HG02885 (cell line): ENCODE data around the gene SPP2.

Source experiments
- ATAC-seq: cut with Tn5 transposase; IDR thresholded peaks from one replicate; pipeline ENCODE4 v1.9.1; 2021; ENCODE audit warnings: mild to moderate bottlenecking; ENCODE audit not compliant: unreplicated experiment, poor library complexity

Gene SPP2, protein sequence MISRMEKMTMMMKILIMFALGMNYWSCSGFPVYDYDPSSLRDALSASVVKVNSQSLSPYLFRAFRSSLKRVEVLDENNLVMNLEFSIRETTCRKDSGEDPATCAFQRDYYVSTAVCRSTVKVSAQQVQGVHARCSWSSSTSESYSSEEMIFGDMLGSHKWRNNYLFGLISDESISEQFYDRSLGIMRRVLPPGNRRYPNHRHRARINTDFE

GRCh38 chr2:234050455-234051135 lies at the start of gene SPP2:
Gene SPP2 (plus strand): TSS chr2:234050702. CDS start chr2:234050787, 85 bp downstream.
- ATAC-seq = no peak

DNA sequence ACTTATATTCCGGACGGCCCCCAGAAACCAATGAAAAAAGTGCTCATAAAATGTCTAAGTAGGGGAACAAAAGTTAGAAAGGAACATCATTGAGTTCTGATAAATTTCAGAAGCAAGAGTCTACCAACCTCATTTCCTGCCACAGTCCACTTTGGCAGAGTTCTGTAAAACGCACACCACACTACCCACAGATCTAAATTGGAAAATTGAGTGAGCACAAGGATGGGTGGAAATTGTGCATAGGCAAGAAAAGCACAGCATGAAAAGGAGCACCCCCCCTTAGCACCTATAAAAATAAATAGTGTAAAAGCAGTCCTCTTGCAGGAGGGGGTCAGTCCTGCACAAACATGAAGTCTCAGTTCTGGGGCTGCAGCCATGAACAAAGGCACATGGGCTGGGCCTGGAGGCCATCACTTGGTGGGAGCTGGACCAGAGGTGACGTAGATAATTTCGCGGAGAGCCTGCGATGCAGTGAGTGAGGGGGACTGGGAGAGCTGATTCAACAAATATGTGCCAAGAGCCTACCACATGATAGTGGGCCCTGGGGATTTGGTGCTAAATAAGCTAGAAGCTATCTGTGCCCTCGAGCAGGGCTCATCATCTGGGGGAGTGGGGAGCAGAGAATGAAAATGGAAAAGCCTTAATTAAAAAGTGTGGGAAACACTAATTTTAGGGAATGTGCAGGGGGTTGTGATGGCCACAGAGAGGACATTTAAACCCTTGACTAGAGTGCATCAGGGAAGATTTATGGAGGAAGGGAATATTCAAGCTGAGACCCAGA lies 48.9 kb upstream of the SPP2 start:
- no peak for ATAC-seq

DNA sequence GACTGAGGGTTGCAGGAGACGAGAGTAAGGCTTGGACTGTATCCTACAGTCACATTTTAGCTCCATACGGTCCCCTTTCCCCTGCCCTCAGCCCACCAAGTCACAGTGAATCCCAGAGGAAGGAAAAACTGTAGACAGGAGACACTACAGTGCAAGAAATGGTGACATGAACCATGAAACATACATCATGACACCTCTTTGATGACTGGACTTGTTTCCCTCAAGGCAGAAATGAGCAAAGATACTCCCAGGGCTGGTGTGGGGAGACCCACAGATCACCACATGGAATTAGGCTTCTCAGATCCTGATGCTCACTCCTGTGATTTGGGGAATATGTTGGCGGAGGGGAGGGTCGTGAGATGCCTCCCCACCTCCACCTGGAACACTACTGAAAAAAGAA lies 48.2 kb upstream of the SPP2 start:
- no peak for ATAC-seq

DNA sequence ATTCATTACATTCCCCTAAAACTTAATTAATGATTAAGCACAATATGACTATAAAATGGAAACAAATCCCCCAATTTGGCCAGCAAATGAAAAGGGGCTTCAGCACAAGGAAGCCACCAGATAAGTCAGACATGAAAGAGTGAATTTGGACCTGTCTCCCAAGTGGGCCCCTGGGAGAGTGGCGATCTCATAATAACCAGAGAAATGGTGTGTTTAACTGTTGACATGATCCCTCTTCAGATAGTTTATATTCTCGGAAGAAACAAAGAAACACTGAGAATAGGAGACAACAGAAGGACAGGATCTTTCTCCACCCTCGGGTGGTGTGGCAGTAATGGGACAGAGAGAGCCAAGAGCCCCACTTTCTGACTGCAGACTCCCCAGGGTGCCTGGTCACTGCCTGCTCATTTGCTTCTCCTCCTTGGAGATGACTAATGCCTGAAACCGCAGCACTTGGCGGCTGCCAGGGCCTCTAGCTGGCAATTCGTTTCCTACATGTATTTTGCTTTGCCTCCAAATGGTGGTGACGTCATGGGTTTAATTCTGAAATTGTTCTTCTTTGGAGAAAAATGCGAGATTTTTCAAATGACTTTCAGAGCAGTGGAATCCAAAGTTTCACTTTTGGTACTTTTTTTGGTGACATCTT lies 46.4 kb upstream of the SPP2 start:
- ATAC-seq = no peak

DNA sequence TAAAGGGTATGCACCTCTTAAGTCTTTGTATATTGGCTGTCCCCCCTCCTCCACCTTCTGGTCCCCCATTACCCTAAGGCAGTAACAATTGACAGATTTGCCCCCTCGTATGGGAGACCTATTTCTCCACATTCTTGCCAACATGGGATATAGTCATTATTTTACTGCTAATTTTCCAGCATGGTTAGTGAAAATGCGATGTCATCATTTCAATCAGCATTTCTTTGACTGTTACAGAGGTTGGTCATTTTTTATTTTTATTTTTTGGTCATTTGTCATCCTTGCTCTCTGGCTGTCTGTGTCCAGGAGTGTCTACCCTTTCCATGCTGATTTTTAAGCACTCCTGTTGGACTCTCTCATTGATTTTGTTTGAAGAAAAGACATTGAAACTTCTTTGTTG lies 45.4 kb upstream of the SPP2 start:
- no peak for ATAC-seq

DNA sequence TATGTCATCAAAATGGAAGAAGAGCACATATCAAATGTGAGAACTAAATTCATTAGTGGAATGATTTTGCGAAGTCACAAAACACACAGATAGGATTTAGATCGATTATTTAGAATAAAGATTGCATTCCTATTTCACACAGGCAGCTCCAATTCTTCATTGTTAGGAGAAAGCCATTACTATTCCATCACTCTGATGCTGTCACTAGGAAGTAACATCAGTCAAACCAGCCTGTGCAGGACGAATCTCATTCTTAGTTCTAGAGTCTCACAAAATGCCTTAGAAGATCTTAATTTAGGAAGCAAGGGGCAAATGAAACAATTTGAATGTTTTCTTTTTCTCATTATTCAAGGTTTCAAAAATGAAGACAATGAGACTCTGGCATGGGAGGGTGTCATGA lies 44.0 kb upstream of the SPP2 start:
- no peak for ATAC-seq

GRCh38 chr2:234014427-234014826 lies 36.1 kb upstream of the SPP2 start:
- no peak for ATAC-seq

DNA sequence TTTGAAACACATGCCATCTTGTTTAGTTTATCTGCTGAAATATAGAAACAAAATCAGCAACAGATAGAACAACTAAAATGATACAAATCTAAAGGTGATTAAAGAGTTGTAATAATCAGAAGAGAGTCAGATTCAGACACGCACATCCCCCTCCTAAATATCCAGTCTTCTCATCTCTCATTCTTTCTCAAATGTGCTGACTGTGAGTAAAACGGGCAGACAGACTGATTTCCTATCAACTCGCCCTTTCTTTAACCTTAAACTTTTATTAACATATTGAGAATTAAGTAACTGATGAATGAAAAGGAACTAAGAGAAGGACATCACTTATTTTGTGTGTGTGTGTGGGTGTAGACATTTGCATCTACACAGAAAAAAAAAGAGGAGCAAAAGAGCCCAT lies 34.6 kb upstream of the SPP2 start:
- no peak for ATAC-seq

GRCh38 chr2:234019896-234020295 lies 30.6 kb upstream of the SPP2 start:
- ATAC-seq = no peak

DNA sequence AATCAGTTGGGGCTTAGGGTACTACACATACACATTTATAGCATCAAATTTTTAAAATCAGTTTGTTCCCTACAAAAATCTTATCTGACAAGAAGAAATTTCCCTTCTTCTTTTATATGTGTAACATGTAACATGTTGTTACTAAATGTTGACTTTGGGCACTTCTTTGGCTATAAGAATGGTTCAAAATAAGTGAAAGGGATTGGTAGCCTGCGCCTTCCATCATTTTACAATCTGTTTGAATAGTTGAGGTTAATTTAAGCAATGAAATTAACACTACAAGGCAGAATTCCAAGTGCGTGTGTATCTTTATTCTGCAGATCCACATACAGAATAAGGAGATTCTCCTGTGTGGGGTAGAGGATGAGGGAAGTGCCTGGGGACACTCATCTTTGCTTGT lies 30.2 kb upstream of the SPP2 start:
- ATAC-seq = no peak

DNA sequence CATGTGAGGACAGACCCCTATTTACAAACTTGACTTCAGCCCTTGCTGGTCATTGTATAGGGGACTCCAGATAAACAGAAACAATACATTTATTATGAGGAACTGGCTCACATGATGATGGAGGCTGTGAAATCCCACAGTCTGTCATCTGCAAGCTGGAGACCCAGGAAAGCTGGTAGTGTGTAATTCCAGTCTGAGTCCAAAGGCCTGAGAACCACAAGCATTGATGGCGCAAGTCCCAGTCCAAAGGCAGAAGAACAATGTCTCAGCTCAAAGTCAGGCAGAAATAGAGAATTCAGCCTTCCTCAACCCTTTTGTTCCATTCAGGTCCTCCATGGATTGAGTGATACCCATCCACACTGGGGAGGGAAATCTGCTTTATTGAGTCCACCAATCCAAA lies 28.1 kb upstream of the SPP2 start:
- no peak for ATAC-seq

DNA sequence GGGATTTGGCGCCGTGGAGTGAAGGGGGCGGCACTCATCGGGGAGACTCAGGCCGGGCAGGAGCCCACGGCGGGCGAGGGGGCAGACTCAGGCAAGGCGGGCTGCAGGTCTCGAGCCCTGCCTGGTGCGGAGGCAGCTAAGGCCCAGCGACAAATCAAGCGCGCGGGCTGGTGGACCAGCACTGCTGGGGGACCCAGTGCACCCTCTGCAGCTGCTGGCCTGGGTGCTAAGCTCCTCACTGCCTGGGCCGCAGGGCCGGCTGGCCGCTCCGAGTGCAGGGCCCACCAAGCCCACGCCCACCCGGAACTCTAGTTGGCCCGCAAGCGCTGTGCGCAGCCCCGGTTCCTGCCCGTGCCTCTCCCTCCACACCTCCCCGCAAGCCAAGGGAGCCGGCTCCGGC lies 26.2 kb upstream of the SPP2 start:
- no peak for ATAC-seq

DNA sequence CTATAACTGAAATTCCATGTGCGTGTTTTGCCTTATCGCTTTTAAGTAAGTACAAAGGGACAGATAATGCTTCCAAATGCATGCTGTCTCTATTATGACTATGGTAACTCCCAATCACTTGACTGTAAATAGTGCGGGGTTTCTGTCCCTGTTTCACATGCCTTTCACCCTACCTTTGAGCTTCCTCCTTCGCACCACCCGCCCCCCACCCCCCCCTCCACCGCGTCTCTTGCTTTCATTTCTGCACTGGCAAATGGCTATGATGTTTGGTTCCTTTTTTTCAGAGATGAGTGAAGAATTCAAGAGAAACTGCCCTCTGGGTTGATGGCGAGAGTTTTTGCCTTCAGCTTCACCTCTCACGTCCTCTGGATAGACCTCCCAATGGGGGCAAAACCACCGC lies 25.0 kb upstream of the SPP2 start:
- ATAC-seq = no peak

DNA sequence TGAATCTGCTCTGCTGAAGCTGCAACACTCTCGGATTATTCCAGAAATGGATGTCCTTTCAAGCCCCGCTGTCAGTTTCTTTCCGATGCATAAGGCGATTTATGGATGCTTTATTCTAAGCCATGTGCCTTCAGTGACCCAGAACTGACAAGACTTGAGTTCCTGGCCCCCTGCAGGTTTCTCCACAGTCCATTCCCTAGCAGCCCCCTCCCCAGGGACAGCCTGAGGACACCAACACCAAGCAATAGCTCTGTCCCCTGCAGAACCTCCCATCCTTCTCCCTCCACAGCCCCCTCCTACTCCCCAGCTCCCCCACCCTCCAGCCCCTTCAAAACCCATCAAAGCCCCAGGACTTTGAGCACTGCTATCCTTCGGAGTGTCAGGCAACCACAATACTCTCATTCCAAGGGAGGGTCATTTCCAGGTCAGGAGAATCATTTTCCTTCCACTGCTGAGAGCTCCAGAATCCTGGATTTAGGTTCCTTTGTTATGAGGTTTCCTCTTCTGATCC lies 24.6 kb upstream of the SPP2 start:
- ATAC-seq = no peak

- ATAC-seq = no peak
Observed at GRCh38 chr2:234026693-234027254, 23.7 kb upstream of the SPP2 start.

DNA sequence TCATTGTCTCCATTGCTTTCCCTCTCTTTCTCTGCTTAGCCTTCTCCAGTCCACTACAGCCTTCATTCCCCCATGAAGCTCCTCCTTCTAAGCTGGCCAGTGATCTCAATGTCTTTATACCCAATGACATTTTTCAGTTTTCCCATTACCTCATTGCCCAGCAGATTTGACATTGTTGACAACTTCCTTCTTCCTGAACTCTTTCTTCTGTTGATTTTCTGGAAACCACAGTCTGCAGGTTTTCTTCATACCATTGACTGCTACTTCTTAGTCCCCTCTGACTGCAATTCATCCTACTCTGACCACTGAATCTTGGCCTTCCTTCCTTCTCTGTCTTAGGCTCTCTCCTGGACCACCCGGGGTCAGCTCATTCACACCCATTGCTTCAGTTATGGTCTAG lies 22.9 kb upstream of the SPP2 start:
- ATAC-seq = no peak

GRCh38 chr2:234029150-234029733 lies 21.3 kb upstream of the SPP2 start:
- no peak for ATAC-seq

GRCh38 chr2:234031207-234031606 lies 19.3 kb upstream of the SPP2 start:
- ATAC-seq = no peak

DNA sequence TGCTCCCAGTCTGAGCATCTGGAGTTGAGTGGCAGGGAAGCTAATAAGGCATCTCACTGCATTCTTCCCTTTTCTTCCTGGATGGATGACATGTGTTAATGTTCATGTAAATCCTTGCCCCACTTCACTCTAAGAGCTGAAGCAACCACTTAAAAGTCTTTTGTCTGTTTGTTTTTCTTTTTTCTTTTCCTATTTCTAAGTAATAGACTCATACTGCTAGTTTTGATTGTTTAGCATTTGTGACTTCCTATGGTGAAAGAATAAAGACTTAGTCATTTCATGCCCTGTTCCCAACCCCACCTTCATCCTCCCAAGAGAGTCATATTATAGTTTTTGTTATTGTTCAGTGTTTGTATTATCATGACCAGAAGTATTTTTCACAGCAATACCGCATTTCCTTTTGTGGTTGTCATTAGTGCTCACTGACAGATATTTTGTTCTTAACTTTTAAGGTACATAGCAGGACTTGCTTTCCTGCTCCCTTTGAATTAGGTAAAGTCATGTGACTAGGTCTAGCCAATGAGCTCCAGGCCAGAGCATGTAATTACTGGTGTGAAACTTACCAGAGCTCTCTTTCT lies 18.1 kb upstream of the SPP2 start:
- no peak for ATAC-seq

- no peak for ATAC-seq
Observed at GRCh38 chr2:234033174-234033573, 17.3 kb upstream of the SPP2 start.
